H1 (cell line): Measurements from ENCODE around the gene MAP2K1. TPM values are rescaled to one million over a fixed set of nuclear protein-coding genes. Genes with fewer than 3 reads are reported as not detected.

Source experiments
- ASH2L ChIP-seq: fragments of 200-600, 300-600 bp; sonication (generic); IDR thresholded peaks from one replicate; pipeline ENCODE4 v1.7.1; 2017; ENCODE audit warnings: low read length
- EZH2 ChIP-seq: fragments of 200-600 bp; sonication (generic); IDR thresholded peaks from 2 replicates; pipeline ENCODE4 v1.7.1; 2012; ENCODE audit warnings: low read depth, mild to moderate bottlenecking, moderate library complexity, low read length, inconsistent platforms; ENCODE audit not compliant: severe bottlenecking
- MAX ChIP-seq: IDR thresholded peaks from 2 replicates; pipeline ENCODE4 v1.6.1; 2012; ENCODE audit warnings: inconsistent platforms
- NRF1 ChIP-seq: IDR thresholded peaks from 2 replicates; pipeline ENCODE4 v1.6.1; 2011; ENCODE audit warnings: mild to moderate bottlenecking, low read depth, low read length, improper control_type of control experiment
- PHF8 ChIP-seq: fragments of 200-600 bp; sonication (generic); conservative IDR thresholded peaks from 2 replicates; pipeline ENCODE4 v1.7.1; 2012; ENCODE audit warnings: low read depth, mild to moderate bottlenecking, inconsistent platforms, low read length, moderate library complexity
- RAD21 ChIP-seq, 2 experiments: IDR thresholded peaks in 1 of 2; conservative IDR thresholded peaks in 1 of 2; 2 replicates each; pipeline ENCODE4 v1.6.1; 2011; ENCODE audit warnings: low read depth in 2 of 2, low read length in 2 of 2, improper control_type of control experiment in 1 of 2, inconsistent platforms in 1 of 2, mild to moderate bottlenecking in 1 of 2, moderate library complexity in 1 of 2
- RXRA ChIP-seq: IDR thresholded peaks from 2 replicates; pipeline ENCODE4 v1.6.1; 2011; ENCODE audit warnings: low read depth, mild to moderate bottlenecking, low read length, moderate library complexity; ENCODE audit not compliant: insufficient read depth
- SP2 ChIP-seq: IDR thresholded peaks from 2 replicates; pipeline ENCODE4 v1.6.1; 2012; ENCODE audit warnings: mild to moderate bottlenecking, low read length, inconsistent platforms
- polyA plus RNA-seq, 7 experiments: library from polyadenylated mRNA; depleted of rRNA in 3 of 7; stranded (reverse) in 5 of 7; unstranded in 2 of 7; fragments of >200 nt in 5 of 7; fragments of 200-250 nt in 2 of 7; gene quantifications; 1 replicate in 5 of 7; 2 replicates in 1 of 7; 4 replicates in 1 of 7; pipeline versions ENCODE4 v1.2.1 to v1.2.3, GENCODE V29; 2011 to 2013; ENCODE audit warnings: missing spikeins in 2 of 7, mixed read lengths in 2 of 7
- total RNA-seq: library from RNA; stranded (reverse); fragmentation: NEBNext Ultra II Directional; extraction: Animal tissue kit (Norgen Biotek cat#: 25700); gene quantifications from 2 replicates; pipeline ENCODE4 v1.2.1, GENCODE V29; 2021
- TF ChIP-seq, protein P1 (sequence below): fragments of 300-600 bp; sonication (generic); IDR thresholded peaks from 2 replicates; pipeline ENCODE4 v1.7.1; 2012; ENCODE audit warnings: low read length, moderate library complexity, mild to moderate bottlenecking, inconsistent platforms; ENCODE audit not compliant: insufficient replicate concordance
- TF ChIP-seq, protein P2 (sequence below): IDR thresholded peaks from 2 replicates; pipeline ENCODE4 v1.6.1; 2011; ENCODE audit warnings: low read length, improper control_type of control experiment

MAP2K1 gene
- total and polyA plus RNA-seq, 2 of the 8 experiments (the other 6 are each of a cell fraction or from before 2014, with no cell fraction given): 54.7 to 78.2 TPM

GRCh38 chr15:66403323-66403722 is 16.6 kb downstream of the MAP2K1 start (continued):
- TF ChIP-seq, protein P1, sequence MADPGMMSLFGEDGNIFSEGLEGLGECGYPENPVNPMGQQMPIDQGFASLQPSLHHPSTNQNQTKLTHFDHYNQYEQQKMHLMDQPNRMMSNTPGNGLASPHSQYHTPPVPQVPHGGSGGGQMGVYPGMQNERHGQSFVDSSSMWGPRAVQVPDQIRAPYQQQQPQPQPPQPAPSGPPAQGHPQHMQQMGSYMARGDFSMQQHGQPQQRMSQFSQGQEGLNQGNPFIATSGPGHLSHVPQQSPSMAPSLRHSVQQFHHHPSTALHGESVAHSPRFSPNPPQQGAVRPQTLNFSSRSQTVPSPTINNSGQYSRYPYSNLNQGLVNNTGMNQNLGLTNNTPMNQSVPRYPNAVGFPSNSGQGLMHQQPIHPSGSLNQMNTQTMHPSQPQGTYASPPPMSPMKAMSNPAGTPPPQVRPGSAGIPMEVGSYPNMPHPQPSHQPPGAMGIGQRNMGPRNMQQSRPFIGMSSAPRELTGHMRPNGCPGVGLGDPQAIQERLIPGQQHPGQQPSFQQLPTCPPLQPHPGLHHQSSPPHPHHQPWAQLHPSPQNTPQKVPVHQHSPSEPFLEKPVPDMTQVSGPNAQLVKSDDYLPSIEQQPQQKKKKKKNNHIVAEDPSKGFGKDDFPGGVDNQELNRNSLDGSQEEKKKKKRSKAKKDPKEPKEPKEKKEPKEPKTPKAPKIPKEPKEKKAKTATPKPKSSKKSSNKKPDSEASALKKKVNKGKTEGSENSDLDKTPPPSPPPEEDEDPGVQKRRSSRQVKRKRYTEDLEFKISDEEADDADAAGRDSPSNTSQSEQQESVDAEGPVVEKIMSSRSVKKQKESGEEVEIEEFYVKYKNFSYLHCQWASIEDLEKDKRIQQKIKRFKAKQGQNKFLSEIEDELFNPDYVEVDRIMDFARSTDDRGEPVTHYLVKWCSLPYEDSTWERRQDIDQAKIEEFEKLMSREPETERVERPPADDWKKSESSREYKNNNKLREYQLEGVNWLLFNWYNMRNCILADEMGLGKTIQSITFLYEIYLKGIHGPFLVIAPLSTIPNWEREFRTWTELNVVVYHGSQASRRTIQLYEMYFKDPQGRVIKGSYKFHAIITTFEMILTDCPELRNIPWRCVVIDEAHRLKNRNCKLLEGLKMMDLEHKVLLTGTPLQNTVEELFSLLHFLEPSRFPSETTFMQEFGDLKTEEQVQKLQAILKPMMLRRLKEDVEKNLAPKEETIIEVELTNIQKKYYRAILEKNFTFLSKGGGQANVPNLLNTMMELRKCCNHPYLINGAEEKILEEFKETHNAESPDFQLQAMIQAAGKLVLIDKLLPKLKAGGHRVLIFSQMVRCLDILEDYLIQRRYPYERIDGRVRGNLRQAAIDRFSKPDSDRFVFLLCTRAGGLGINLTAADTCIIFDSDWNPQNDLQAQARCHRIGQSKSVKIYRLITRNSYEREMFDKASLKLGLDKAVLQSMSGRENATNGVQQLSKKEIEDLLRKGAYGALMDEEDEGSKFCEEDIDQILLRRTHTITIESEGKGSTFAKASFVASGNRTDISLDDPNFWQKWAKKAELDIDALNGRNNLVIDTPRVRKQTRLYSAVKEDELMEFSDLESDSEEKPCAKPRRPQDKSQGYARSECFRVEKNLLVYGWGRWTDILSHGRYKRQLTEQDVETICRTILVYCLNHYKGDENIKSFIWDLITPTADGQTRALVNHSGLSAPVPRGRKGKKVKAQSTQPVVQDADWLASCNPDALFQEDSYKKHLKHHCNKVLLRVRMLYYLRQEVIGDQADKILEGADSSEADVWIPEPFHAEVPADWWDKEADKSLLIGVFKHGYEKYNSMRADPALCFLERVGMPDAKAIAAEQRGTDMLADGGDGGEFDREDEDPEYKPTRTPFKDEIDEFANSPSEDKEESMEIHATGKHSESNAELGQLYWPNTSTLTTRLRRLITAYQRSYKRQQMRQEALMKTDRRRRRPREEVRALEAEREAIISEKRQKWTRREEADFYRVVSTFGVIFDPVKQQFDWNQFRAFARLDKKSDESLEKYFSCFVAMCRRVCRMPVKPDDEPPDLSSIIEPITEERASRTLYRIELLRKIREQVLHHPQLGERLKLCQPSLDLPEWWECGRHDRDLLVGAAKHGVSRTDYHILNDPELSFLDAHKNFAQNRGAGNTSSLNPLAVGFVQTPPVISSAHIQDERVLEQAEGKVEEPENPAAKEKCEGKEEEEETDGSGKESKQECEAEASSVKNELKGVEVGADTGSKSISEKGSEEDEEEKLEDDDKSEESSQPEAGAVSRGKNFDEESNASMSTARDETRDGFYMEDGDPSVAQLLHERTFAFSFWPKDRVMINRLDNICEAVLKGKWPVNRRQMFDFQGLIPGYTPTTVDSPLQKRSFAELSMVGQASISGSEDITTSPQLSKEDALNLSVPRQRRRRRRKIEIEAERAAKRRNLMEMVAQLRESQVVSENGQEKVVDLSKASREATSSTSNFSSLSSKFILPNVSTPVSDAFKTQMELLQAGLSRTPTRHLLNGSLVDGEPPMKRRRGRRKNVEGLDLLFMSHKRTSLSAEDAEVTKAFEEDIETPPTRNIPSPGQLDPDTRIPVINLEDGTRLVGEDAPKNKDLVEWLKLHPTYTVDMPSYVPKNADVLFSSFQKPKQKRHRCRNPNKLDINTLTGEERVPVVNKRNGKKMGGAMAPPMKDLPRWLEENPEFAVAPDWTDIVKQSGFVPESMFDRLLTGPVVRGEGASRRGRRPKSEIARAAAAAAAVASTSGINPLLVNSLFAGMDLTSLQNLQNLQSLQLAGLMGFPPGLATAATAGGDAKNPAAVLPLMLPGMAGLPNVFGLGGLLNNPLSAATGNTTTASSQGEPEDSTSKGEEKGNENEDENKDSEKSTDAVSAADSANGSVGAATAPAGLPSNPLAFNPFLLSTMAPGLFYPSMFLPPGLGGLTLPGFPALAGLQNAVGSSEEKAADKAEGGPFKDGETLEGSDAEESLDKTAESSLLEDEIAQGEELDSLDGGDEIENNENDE: no peak
- TF ChIP-seq NRF1 (no peak), SP2 (no peak), RAD21 (IDR thresholded peaks at IDR 0.05 in 1 of 2, conservative IDR thresholded peaks at IDR 0.05 in 1 of 2; ENCODE audit: low read depth in 2 of 2, low read length in 2 of 2) (no peak), MAX (no peak), PHF8 (no peak), ASH2L (no peak), RXRA (no peak), EZH2 (no peak)
- TF ChIP-seq, protein P2, sequence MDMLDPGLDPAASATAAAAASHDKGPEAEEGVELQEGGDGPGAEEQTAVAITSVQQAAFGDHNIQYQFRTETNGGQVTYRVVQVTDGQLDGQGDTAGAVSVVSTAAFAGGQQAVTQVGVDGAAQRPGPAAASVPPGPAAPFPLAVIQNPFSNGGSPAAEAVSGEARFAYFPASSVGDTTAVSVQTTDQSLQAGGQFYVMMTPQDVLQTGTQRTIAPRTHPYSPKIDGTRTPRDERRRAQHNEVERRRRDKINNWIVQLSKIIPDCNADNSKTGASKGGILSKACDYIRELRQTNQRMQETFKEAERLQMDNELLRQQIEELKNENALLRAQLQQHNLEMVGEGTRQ: no peak
